GM12878 (cell line): Measurements from ENCODE around the gene TENT5A. TPM values are rescaled to one million over a fixed set of nuclear protein-coding genes. Genes with fewer than 3 reads are reported as not detected.

Experiments
- ATAC-seq: fragments of 200-7000 bp; cut with Tn5 transposase; 3 replicates; pipeline ENCODE4 v1.9.1; 2020; ENCODE audit warnings: mild to moderate bottlenecking, moderate library complexity
- BruUV-seq: library from RNA; stranded (reverse); fragments of 400-500 nt; replicated peaks from 2 replicates; lab custom pipeline; 2021; lab: Mats Ljungman, UMichigan
- CTCF ChIA-PET: fragments of 300-600 bp; sonication (Branson Sonifier 250); formaldehyde crosslinking; extraction: SDS; loops from one replicate; lab custom pipeline; 2021; ENCODE audit warnings: inconsistent platforms; lab: Yijun Ruan, JAX
- POLR2A ChIA-PET: fragments of 350-600 bp; formaldehyde crosslinking; extraction: SDS; loops from one replicate; lab custom pipeline; 2021; ENCODE audit warnings: inconsistent platforms; lab: Charles Lee
- RAD21 ChIA-PET: fragments of 300-600 bp; sonication (Branson Sonifier 250); formaldehyde crosslinking; loops from one replicate; lab custom pipeline; 2023; ENCODE audit warnings: antibody characterized with exemption; ENCODE audit not compliant: unreplicated experiment; lab: Charles Lee
- SMC1A ChIA-PET: fragments of 300-600 bp; sonication (Branson Sonifier 250); formaldehyde crosslinking; loops from one replicate; lab custom pipeline; 2023; ENCODE audit not compliant: unreplicated experiment, uncharacterized antibody; lab: Charles Lee
- DNase-seq: peaks from one replicate; pipeline ENCODE4 v3.0.0-alpha.2; 2011; ENCODE audit warnings: low read depth, low spot score
- FAIRE-seq: peaks from 3 replicates; lab custom pipeline; 2011; peaks lifted over from hg19 to GRCh38; lab: Jason Lieb, UNC
- H2AFZ ChIP-seq: 2 replicates; pipeline ENCODE4 v1.6.0; 2011; ENCODE audit warnings: low read depth, low read length, control low read depth; ENCODE audit not compliant: control insufficient read depth
- H3K27ac ChIP-seq: 2 replicates; pipeline ENCODE4 v1.5.1; 2011; ENCODE audit warnings: control low read depth; ENCODE audit not compliant: control insufficient read depth, insufficient read depth
- H3K27me3 ChIP-seq, 2 experiments: replicated peaks in 1 of 2; 2 replicates each; pipeline versions ENCODE4 v1.6.0 to v1.6.1; 2011; ENCODE audit warnings: low read length in 1 of 2; ENCODE audit not compliant: control insufficient read depth in 2 of 2, insufficient read depth in 2 of 2
- H3K36me3 ChIP-seq, 2 experiments: 2 replicates each; pipeline ENCODE4 v1.5.1; 2011; ENCODE audit warnings: low read length in 1 of 2; ENCODE audit not compliant: control insufficient read depth in 2 of 2, insufficient read depth in 2 of 2
- H3K4me1 ChIP-seq: 2 replicates; pipeline ENCODE4 v1.6.1; 2011; ENCODE audit warnings: mild to moderate bottlenecking, low read length, moderate library complexity, mixed read lengths; ENCODE audit not compliant: control insufficient read depth, insufficient read depth
- H3K4me2 ChIP-seq: 2 replicates; pipeline ENCODE4 v1.6.0; 2011; ENCODE audit warnings: control low read depth; ENCODE audit not compliant: control insufficient read depth, insufficient read depth
- H3K4me3 ChIP-seq: fragments of 200-600 bp; sonication (generic); 2 replicates; pipeline ENCODE4 v1.5.1; 2016
- H3K79me2 ChIP-seq: 2 replicates; pipeline ENCODE4 v1.6.0; 2011; ENCODE audit warnings: low read length; ENCODE audit not compliant: control insufficient read depth, insufficient read depth
- H3K9ac ChIP-seq: 2 replicates; pipeline ENCODE4 v1.8.0; 2011; ENCODE audit warnings: low read length, control low read depth, mixed read lengths; ENCODE audit not compliant: control insufficient read depth, insufficient read depth
- H3K9me3 ChIP-seq: replicated peaks from 3 replicates; pipeline ENCODE4 v1.5.1; 2011; ENCODE audit warnings: mild to moderate bottlenecking, low read length; ENCODE audit not compliant: control insufficient read depth, insufficient read depth
- H4K20me1 ChIP-seq: 2 replicates; pipeline ENCODE4 v1.6.0; 2011; ENCODE audit not compliant: control insufficient read depth, insufficient read depth
- ATF7 ChIP-seq: fragments of 450-650 bp; IDR thresholded peaks from 2 replicates; pipeline ENCODE4 v1.6.1; 2016; ENCODE audit warnings: low read depth, mild to moderate bottlenecking
- CBFB ChIP-seq: IDR thresholded peaks from 2 replicates; pipeline ENCODE4 v1.6.1; 2016; ENCODE audit warnings: antibody characterized with exemption, low read depth
- CREM ChIP-seq: IDR thresholded peaks from 2 replicates; pipeline ENCODE4 v1.6.1; 2014; ENCODE audit warnings: antibody characterized with exemption, low read depth
- MEF2B ChIP-seq: fragments of 450-650 bp; IDR thresholded peaks from 2 replicates; pipeline ENCODE4 v1.6.1; 2018; ENCODE audit warnings: mild to moderate bottlenecking, moderate library complexity; ENCODE audit not compliant: partially characterized antibody, poor library complexity, severe bottlenecking
- RBBP5 ChIP-seq: fragments of 200-600 bp; sonication (generic); conservative IDR thresholded peaks from 2 replicates; pipeline ENCODE4 v1.6.1; 2016
- RUNX3 ChIP-seq: IDR thresholded peaks from 2 replicates; pipeline ENCODE4 v1.6.1; 2012; ENCODE audit warnings: low read length, inconsistent platforms
- SIN3A ChIP-seq: IDR thresholded peaks from 2 replicates; pipeline ENCODE4 v1.6.1; 2012; ENCODE audit warnings: low read depth, low read length, improper control_type of control experiment
- SIX5 ChIP-seq: IDR thresholded peaks from 2 replicates; pipeline ENCODE4 v1.6.1; 2011; ENCODE audit warnings: mild to moderate bottlenecking, low read depth, low read length, moderate library complexity; ENCODE audit not compliant: severe bottlenecking
- STAT1 ChIP-seq: fragments of 450-650 bp; conservative IDR thresholded peaks from 2 replicates; pipeline ENCODE4 v1.6.1; 2014; ENCODE audit warnings: antibody characterized with exemption, mild to moderate bottlenecking
- TCF3 ChIP-seq: IDR thresholded peaks from 2 replicates; pipeline ENCODE4 v1.6.1; 2012; ENCODE audit warnings: low read depth, mild to moderate bottlenecking, low read length, borderline replicate concordance; ENCODE audit not compliant: insufficient read depth
- WGBS: methylation state at CpG from one replicate; pipeline ENCODE4 v1.1.6; 2016; ENCODE audit warnings: low lambda C conversion rate; ENCODE audit not compliant: insufficient replicate concordance, insufficient coverage; ENCODE audit errors: missing lambda C conversion rate; 5-methylcytosine and 5-hydroxymethylcytosine counted together
- in situ Hi-C: fragments of 300-500 bp; cut with MboI; formaldehyde crosslinking; loops from 9 replicates; pipeline ENCODE4 v1.14.3; 2018; ENCODE audit warnings: mixed read lengths
- intact Hi-C: fragments of 100-400 bp; cut with micrococcal nuclease; formaldehyde crosslinking; loops from one replicate; pipeline ENCODE4 v1.14.2; 2022; ENCODE audit not compliant: unreplicated experiment
- polyA plus RNA-seq, 11 experiments: library from polyadenylated mRNA; depleted of rRNA in 4 of 11; unstranded in 6 of 11; stranded (reverse) in 5 of 11; fragments of >200 nt; fragmentation: Nextera tagmentation in 4 of 11; fragmentation: Illumina TruSeq in 1 of 11; extraction: Ambion mirVana in 4 of 11; extraction: Trizol in 1 of 11; gene quantifications; 1 replicate in 1 of 11; 2 replicates in 10 of 11; pipeline versions ENCODE4 v1.2.1 to v1.2.3, GENCODE V29; 2011 to 2016; ENCODE audit warnings: inconsistent platforms in 2 of 11, missing spikeins in 2 of 11, low read depth in 1 of 11
- total RNA-seq, 4 experiments: library from RNA; depleted of rRNA in 3 of 4; stranded (reverse); fragments of >200 nt in 3 of 4; fragmentation: Illumina TruSeq in 1 of 4; extraction: Trizol in 1 of 4; gene quantifications; 2 replicates each; pipeline versions ENCODE4 v1.2.1 to v1.2.3, GENCODE V29; 2013 to 2021
- TF ChIP-seq, protein P1 (sequence below): IDR thresholded peaks from 2 replicates; pipeline ENCODE4 v1.6.1; 2012; ENCODE audit warnings: low read length, inconsistent platforms
- TF ChIP-seq, protein P2 (sequence below): IDR thresholded peaks from 2 replicates; pipeline ENCODE4 v1.6.1; 2011; ENCODE audit warnings: low read depth, mild to moderate bottlenecking, low read length, moderate library complexity, borderline replicate concordance; ENCODE audit errors: extremely low read depth
- TF ChIP-seq, protein P3 (sequence below): IDR thresholded peaks from 2 replicates; pipeline ENCODE4 v1.6.1; 2012; ENCODE audit warnings: mild to moderate bottlenecking, low read depth, low read length

Gene TENT5A
- total and polyA plus RNA-seq, 10 of the 15 experiments (the other 5 are each of a cell fraction or from before 2014, with no cell fraction given): 0.25 to 9.6 (median 0.48) TPM

DNA sequence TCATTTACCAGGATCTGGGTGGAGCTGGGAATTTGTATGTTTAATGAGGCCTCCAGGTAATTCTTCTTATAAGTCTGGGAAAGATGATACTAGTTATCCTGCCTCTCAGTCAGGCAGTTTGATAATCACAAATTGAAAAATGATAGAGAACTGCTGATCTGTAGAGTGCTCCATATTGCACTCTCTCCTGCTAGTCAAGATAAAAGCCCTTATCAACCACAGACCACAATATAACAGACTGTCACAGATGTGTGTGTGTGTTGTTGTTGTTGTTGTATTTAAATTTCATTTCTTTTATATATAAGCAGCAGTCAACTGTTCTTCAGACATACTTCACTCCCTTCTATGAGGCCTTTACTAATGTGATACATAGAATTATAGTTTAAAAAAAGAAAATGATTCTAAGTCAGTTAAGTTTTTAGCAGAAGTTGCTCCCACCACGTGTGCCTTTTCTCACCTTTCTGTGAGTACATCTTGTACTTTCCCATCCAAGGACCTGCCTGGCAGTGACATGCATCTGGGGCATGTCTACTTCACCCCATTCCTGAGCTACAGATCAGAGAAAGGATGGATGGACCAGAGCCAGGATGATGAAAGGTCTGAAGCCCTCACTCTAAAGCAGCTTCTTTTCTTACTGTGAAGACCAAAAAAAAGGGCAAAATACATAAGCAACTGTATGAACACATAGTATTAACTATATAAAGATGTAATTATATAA is 29.8 kb downstream of the TENT5A start:
- H2AFZ ChIP-seq: no peak overlapping the region
- no peak overlapping the region for H3K4me2 ChIP-seq
- no TSS peak for BruUV-seq
- TF ChIP-seq SIN3A (no peak), TCF3 (no peak), CREM (no peak), ATF7 (no peak), STAT1 (no peak), MEF2B (no peak), RBBP5 (no peak), CBFB (no peak), SIX5 (no peak), RUNX3 (no peak)
- TF ChIP-seq, protein P1, sequence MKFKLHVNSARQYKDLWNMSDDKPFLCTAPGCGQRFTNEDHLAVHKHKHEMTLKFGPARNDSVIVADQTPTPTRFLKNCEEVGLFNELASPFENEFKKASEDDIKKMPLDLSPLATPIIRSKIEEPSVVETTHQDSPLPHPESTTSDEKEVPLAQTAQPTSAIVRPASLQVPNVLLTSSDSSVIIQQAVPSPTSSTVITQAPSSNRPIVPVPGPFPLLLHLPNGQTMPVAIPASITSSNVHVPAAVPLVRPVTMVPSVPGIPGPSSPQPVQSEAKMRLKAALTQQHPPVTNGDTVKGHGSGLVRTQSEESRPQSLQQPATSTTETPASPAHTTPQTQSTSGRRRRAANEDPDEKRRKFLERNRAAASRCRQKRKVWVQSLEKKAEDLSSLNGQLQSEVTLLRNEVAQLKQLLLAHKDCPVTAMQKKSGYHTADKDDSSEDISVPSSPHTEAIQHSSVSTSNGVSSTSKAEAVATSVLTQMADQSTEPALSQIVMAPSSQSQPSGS: no peak
- TF ChIP-seq, protein P2, sequence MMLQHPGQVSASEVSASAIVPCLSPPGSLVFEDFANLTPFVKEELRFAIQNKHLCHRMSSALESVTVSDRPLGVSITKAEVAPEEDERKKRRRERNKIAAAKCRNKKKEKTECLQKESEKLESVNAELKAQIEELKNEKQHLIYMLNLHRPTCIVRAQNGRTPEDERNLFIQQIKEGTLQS: no peak
- TF ChIP-seq, protein P3, sequence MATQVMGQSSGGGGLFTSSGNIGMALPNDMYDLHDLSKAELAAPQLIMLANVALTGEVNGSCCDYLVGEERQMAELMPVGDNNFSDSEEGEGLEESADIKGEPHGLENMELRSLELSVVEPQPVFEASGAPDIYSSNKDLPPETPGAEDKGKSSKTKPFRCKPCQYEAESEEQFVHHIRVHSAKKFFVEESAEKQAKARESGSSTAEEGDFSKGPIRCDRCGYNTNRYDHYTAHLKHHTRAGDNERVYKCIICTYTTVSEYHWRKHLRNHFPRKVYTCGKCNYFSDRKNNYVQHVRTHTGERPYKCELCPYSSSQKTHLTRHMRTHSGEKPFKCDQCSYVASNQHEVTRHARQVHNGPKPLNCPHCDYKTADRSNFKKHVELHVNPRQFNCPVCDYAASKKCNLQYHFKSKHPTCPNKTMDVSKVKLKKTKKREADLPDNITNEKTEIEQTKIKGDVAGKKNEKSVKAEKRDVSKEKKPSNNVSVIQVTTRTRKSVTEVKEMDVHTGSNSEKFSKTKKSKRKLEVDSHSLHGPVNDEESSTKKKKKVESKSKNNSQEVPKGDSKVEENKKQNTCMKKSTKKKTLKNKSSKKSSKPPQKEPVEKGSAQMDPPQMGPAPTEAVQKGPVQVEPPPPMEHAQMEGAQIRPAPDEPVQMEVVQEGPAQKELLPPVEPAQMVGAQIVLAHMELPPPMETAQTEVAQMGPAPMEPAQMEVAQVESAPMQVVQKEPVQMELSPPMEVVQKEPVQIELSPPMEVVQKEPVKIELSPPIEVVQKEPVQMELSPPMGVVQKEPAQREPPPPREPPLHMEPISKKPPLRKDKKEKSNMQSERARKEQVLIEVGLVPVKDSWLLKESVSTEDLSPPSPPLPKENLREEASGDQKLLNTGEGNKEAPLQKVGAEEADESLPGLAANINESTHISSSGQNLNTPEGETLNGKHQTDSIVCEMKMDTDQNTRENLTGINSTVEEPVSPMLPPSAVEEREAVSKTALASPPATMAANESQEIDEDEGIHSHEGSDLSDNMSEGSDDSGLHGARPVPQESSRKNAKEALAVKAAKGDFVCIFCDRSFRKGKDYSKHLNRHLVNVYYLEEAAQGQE: no peak
- no peak overlapping the region for H3K9ac ChIP-seq
- no peaks in the 10 kb centered on the region for H3K27me3 ChIP-seq
- in situ Hi-C loops: no loop called here
- intact Hi-C loops: no loop called here
- H3K4me1 ChIP-seq: no peaks in the 10 kb centered on the region
- ChIA-PET POLR2A (no interaction called here), RAD21 (interaction anchor here (0.7 to 1.6 kb wide), 2 partner anchors 9 to 33 kb away, joined by 3 to 5 read pairs; no protein-coding TSS in a partner anchor), CTCF (no interaction called here), SMC1A (interaction anchor here (1.0 to 1.7 kb wide), 4 partner anchors 9 to 160 kb away, joined by 3 read pairs; no protein-coding TSS in a partner anchor)
- no peaks in the 10 kb centered on the region for H3K9me3 ChIP-seq
- WGBS: 0% methylated on average over 1 of the region's 1 CpG
- no peaks in the 10 kb centered on the region for H3K79me2 ChIP-seq
- DNase-seq (no peak), ATAC-seq (no peak), FAIRE-seq (no peak)
- no peak overlapping the region for H3K27ac ChIP-seq
- H3K4me3 ChIP-seq: no peak overlapping the region
- H3K36me3 ChIP-seq: no peaks in the 10 kb centered on the region
- H4K20me1 ChIP-seq: no peaks in the 10 kb centered on the region
